ENCODE measurements around the gene ZSCAN5A. TPM values are rescaled to one million over a fixed set of nuclear protein-coding genes. Genes with fewer than 3 reads are reported as not detected.
"Not testable (repeated sequence)": the region's sequence is repeated elsewhere in the genome, so short reads cannot be mapped to it uniquely, and the experiment has no call there.

ZSCAN5A gene
- total RNA-seq, 2 experiments from 2014 or later: 6.2 to 6.7 TPM

DNA sequence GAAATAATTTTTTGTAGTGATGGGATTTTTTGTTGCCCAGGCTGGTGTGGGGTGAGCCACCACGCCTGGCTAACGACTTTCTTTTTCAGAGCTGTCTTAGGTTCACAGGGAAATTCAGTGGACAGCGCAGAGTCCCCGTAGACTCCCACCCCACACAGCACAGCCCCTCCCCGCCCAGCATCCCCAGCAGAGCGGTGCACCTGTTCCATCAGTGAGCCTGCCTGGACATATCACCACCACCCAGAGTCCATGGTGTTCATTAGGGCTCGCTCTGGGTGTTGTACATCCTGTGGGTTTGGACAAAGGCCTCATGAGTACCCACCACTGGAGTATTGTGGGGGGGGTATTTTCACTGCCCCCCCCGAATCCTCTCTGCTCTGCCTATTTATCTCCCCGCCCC lies 104.6 kb downstream of the ZSCAN5A start:
- H3K27ac Mint-ChIP-seq; POLR2A ChIA-PET; H3K9me3 Mint-ChIP-seq; H3K4me3 Mint-ChIP-seq; H3K36me3 Mint-ChIP-seq (ENCODE audit: low read depth); H3K4me1 Mint-ChIP-seq; H3K27me3 Mint-ChIP-seq; DNase-seq: not testable (repeated sequence)
- CTCF ChIA-PET: interaction anchor here (0.6 kb wide), 1 partner anchor 44 kb away, joined by 3 read pairs; no protein-coding TSS in a partner anchor

DNA sequence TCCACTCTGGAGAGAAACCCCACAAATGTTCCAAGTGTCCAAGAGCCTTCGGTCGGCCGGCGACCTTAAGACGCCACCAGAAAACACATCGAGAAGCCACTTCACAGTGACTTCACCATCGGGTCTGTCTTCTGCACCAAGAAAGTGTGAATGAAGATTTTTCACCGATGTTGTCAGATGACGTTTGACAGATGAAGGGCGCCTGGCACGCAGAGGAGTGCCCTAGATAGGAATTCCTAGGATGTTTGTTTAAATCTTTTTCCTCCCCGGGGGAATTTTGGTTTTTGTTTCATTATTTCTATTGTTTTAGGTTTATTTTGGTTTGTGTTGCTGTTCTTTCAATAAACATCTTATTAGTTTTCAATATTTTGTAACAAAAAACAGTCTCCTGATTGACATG lies 105.5 kb downstream of the ZSCAN5A start:
- no peak overlapping the region for H3K4me3 Mint-ChIP-seq
- no peaks in the 10 kb centered on the region for H3K4me1 Mint-ChIP-seq
- H3K36me3 Mint-ChIP-seq (ENCODE audit: low read depth): no peaks in the 10 kb centered on the region
- no peaks in the 10 kb centered on the region for H3K27me3 Mint-ChIP-seq
- no peak for DNase-seq
- ChIA-PET CTCF (no interaction called here), POLR2A (no interaction called here)
- no peaks in the 10 kb centered on the region for H3K9me3 Mint-ChIP-seq
- H3K27ac Mint-ChIP-seq: no peak overlapping the region

DNA sequence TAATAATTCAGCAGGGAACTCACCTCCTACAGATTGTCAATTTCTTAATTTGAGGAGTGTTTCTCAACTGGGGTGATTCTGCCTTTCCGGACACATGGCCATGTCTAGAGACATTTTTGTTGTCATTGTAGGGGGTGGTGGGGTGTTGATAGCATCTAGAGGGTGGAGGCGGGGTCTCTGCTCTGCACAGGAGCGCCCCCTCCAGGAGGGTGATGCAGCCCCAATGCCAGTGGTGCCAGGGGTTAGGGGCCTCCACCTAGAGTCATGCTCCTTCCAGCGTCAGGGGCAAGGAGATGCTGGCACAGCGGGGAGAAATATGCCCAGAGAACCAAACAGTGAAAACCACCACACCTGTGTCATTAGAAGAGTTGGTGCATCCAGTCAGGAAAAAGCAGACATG lies 107.1 kb downstream of the ZSCAN5A start:
- POLR2A ChIA-PET: not testable (repeated sequence)

DNA sequence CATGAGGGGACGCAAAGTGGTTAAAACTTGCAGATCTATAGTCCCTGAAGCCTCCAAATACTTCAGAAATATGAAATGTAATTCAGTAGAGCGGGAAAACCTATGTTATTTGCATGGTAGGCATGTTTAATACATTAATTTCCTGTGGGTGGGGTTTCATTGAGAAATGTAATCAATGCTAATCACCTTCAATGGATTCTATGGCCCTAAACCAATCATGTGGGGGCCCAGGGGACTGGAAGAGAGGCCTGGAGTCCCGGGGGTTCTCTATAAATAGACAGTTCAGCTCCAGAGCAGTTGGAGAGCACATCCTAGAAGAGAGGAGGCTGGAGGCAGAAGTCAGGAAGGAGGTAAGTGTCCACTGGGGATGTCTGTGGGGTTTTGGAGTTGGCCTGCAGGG lies 112.7 kb downstream of the ZSCAN5A start, which contains the start of gene ZSCAN5C:
ZSCAN5C (plus strand) TSS at position 301 of the 400 bp plus-strand sequence. CDS start 3,641 bp downstream, outside the sequence.
- H3K36me3 Mint-ChIP-seq (ENCODE audit: low read depth): no peaks in the 10 kb centered on the region
- POLR2A ChIA-PET: no interaction called here
- no peak within 1 kb of the TSS for H3K4me3 Mint-ChIP-seq
- H3K27ac Mint-ChIP-seq: no peak within 1 kb of the TSS
- DNase-seq: no peak
- no peaks in the 10 kb centered on the region for H3K4me1 Mint-ChIP-seq
- H3K27me3 Mint-ChIP-seq: no peaks in the 10 kb centered on the region
- no peaks in the 10 kb centered on the region for H3K9me3 Mint-ChIP-seq
- CTCF ChIA-PET: no interaction called here

More for the DNA sequence above, 107.1 kb downstream of the ZSCAN5A start:
- H3K4me3 Mint-ChIP-seq; H3K27me3 Mint-ChIP-seq; H3K36me3 Mint-ChIP-seq (ENCODE audit: low read depth); H3K27ac Mint-ChIP-seq; DNase-seq; H3K9me3 Mint-ChIP-seq; H3K4me1 Mint-ChIP-seq; CTCF ChIA-PET: not testable (repeated sequence)

DNA sequence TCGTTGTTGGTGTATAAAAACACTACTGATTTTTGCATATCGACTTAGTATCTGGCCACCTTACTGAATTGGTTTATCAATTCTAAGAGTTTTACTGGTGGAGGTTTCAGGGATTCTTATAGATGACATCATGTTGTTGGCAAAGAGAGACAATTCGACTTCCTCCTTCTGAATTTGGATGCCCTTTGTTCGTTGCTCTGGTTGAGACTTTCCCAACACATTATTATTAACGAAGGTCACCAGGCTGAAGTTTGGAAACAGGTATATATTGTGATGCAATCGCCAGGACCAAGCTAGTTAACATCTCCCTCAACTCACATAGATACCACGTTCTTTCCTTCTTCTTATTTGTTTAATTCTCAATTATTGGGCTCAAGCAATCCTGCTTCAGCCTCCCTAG lies 115.0 kb downstream of the ZSCAN5A start:
- ChIA-PET CTCF (interaction anchor here (1.0 kb wide), 1 partner anchor 133 kb away, joined by 3 read pairs; no protein-coding TSS in a partner anchor), POLR2A (no interaction called here)
- no peaks in the 10 kb centered on the region for H3K9me3 Mint-ChIP-seq
- no peaks in the 10 kb centered on the region for H3K4me1 Mint-ChIP-seq
- no peaks in the 10 kb centered on the region for H3K36me3 Mint-ChIP-seq (ENCODE audit: low read depth)
- no peak for DNase-seq
- no peak overlapping the region for H3K4me3 Mint-ChIP-seq
- H3K27me3 Mint-ChIP-seq: no peaks in the 10 kb centered on the region
- H3K27ac Mint-ChIP-seq: no peak overlapping the region

DNA sequence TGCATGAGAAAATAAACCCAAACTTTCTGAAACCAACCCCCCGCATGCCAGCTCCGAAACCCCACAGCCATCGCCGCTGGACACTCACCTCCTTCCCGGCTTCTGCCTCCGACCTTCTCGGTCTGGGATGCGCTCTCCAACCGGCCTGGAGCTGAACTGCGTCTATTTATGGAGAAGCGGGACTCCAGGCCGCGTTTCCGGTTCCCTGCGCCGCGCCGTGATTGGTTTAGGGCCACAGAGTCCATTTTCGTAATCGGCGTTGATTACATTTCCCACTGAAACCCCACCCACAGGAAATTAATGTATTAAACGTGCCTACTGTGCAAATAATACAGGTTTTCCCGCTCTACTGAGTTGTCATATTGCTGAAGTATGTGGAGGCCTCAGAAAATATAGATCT lies 117.0 kb downstream of the ZSCAN5A start, which contains the start of gene ZSCAN5B:
ZSCAN5B (minus strand) TSS at position 138 of the 400 bp plus-strand sequence. CDS start 4,731 bp downstream, outside the sequence.
- H3K36me3 Mint-ChIP-seq (ENCODE audit: low read depth); POLR2A ChIA-PET; H3K27me3 Mint-ChIP-seq; H3K9me3 Mint-ChIP-seq; DNase-seq; H3K4me1 Mint-ChIP-seq; H3K4me3 Mint-ChIP-seq; H3K27ac Mint-ChIP-seq: not testable (repeated sequence)
- CTCF ChIA-PET: interaction anchor here (0.6 kb wide), 1 partner anchor 131 kb away, joined by 4 read pairs; no protein-coding TSS in a partner anchor

DNA sequence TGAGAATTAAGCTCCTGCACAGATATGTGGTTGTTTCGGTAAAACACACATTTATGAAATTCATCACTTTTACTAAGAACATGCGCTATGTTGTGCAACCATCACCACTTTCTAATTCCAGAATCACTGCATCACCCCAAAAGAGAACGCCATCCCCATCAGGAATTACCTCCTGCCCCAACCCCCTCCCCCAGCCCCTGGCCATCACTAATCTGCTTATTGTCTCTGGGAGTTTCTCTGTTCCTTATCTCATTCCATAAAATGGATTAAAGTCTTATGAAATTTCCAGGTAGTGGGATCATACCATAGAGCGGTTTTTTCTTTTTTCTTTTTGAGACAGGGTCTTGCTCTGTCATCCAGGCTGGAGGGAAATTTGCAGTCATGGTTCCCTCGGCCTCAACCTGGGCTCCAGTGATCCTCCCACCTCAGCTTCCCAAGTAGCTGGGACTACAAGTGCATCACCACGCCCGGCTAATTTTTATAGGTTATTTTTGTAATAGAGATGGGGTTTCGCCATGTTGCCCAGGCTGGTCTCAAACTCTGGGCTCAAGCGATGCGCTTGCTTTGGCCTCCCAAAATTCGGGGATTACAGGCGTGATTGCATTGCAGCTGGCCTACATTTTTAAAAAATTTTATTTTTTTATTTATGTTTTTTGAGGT lies 120.5 kb downstream of the ZSCAN5A start:
- Mint-ChIP-seq H3K27me3 (no peaks in the 10 kb centered on the region), H3K9me3 (no peaks in the 10 kb centered on the region), H3K36me3 (ENCODE audit: low read depth) (no peaks in the 10 kb centered on the region), H3K4me1 (no peaks in the 10 kb centered on the region), H3K4me3 (no peak overlapping the region), H3K27ac (no peak overlapping the region)
- DNase-seq: no peak
- POLR2A ChIA-PET: no interaction called here
- CTCF ChIA-PET: interaction anchor here (1.5 kb wide), 1 partner anchor 59 kb away, joined by 4 read pairs; no protein-coding TSS in a partner anchor

DNA sequence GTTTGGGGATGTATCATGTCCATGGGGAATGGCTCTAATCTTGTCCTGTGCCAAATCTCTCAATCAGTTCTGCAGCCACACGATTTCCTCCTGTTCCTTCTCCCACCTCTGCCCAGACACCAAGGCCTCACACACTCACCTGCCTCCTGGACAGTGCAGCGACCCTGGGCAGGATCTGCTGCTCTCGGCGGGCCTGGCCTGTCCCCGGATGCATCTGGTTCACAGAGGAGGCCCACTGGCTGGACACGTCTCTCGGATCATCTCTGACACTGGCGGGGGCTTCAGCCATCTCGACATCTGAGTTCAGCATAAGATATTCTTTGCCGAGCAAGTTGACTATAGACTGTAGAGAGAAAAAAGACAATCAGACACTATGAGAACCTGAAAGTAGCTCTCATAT lies 122.9 kb downstream of the ZSCAN5A start:
- Mint-ChIP-seq H3K27me3 (no peaks in the 10 kb centered on the region), H3K9me3 (no peaks in the 10 kb centered on the region), H3K36me3 (ENCODE audit: low read depth) (no peaks in the 10 kb centered on the region), H3K4me1 (no peaks in the 10 kb centered on the region), H3K4me3 (no peak overlapping the region), H3K27ac (no peak overlapping the region)
- no peak for DNase-seq
- POLR2A ChIA-PET: no interaction called here
- CTCF ChIA-PET: no interaction called here

DNA sequence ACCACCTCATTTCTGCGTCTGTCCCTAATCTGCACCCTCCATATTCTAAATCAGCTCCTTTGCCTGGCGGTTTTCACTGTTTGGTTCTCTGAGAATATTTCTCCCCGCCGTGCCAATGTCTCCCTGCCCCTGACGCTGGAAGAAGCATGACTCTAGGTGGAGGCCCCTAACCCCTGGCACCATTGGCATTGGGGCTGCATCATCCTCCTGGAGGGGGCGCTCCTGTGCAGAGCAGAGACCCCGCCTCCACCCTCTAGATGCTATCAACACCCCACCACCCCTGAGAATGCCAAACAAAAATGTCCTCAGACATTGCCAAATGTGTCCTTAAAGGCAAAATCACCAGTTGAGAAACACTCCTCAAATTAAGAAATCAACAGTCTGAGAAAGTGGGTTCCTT lies 123.5 kb downstream of the ZSCAN5A start:
- Mint-ChIP-seq H3K27ac (no peak overlapping the region), H3K9me3 (no peaks in the 10 kb centered on the region), H3K4me1 (no peaks in the 10 kb centered on the region), H3K27me3 (no peaks in the 10 kb centered on the region), H3K4me3 (no peak overlapping the region), H3K36me3 (ENCODE audit: low read depth) (no peaks in the 10 kb centered on the region)
- POLR2A ChIA-PET: no interaction called here
- CTCF ChIA-PET: no interaction called here
- no peak for DNase-seq

DNA sequence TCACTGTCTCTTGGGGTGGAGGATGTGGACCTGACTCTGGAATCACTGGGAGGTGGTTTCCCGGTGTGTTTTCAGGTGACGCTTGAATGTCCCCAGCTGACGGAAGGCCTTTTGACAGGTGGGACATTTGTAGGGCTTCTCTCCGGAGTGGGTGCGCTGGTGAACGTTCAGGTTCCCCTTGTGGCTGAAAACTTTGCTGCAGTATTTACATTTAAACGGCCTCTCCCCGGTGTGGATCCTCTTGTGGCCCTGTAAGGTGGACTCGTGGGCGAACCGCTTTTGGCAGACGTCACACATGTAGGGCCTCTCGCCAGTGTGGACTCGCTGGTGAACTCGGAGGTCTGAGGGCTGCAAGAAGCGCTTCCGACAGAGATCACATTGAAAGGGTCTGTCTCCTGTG lies 124.9 kb downstream of the ZSCAN5A start:
- Mint-ChIP-seq H3K4me1 (peaks cover 6% of the 10 kb centered on the region), H3K4me3 (no peak overlapping the region), H3K9me3 (no peaks in the 10 kb centered on the region), H3K27ac (no peak overlapping the region), H3K36me3 (ENCODE audit: low read depth) (no peaks in the 10 kb centered on the region), H3K27me3 (no peaks in the 10 kb centered on the region)
- POLR2A ChIA-PET: no interaction called here
- no peak for DNase-seq
- CTCF ChIA-PET: no interaction called here

DNA sequence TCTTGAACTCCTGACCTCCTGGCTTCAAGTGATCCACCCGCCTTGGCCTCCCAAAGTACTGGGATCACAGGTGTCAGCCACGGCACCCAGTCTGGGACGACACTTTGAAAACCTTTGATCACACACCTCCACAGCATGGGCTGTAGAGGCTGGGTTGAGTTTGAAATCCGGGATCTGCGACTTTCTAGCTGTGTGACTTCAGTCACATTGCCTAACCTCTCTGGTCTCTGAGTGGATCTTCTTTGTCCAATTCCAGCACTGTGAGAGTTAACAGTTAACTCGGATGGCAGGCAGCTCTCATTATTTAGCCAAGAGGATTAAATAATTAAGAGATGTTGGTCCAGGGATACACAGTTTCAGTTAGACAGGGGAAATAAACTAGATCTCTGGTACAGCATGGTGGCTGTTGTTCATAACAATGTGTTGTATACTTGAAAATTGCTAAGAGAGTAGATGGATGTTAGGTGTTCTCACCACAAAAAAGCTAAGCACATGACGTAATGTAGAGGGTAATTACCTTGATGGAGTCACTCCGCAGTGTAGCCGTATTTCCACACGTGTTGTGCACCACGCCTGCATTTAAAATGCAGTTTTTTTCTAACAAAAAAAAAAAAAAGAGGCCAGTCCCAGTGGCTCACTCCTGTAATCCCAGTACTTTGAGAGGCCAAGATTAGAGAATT lies 136.9 kb downstream of the ZSCAN5A start:
- Mint-ChIP-seq H3K27me3 (no peaks in the 10 kb centered on the region), H3K27ac (no peak overlapping the region), H3K4me3 (no peak overlapping the region), H3K4me1 (no peaks in the 10 kb centered on the region), H3K9me3 (no peaks in the 10 kb centered on the region), H3K36me3 (ENCODE audit: low read depth) (no peaks in the 10 kb centered on the region)
- DNase-seq: no peak
- ChIA-PET POLR2A (interaction anchor here (0.6 to 1.2 kb wide), 2 partner anchors 54 to 57 kb away, joined by 3 read pairs; partner anchors contain the start of gene ZNF787), CTCF (interaction anchor here (0.6 to 0.7 kb wide), 2 partner anchors 112 to 749 kb away, joined by 3 to 4 read pairs; no protein-coding TSS in a partner anchor)

DNA sequence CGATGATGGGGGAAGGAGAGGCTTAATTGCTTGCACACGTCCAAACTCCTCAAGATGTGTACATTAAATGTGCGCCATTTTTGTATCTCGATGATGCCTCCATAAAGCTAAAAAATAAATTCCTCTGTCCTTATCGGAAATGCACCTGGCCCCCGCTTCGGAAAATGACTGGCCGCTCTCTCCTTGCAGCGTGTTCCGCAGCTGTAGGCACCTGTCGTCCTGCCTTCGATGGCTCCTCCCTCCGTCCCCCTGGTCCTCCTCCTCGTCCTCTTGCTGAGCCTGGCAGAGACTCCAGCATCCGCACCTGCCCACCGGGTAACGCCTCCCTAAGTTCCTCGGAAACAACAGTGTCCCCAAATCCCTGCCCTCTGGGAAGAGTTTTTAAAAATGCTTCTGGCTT lies 137.8 kb downstream of the ZSCAN5A start:
- Mint-ChIP-seq H3K4me3 (no peak overlapping the region), H3K27ac (no peak overlapping the region), H3K9me3 (no peaks in the 10 kb centered on the region), H3K36me3 (ENCODE audit: low read depth) (no peaks in the 10 kb centered on the region), H3K4me1 (peaks cover under 1% of the 10 kb centered on the region), H3K27me3 (no peaks in the 10 kb centered on the region)
- POLR2A ChIA-PET: no interaction called here
- CTCF ChIA-PET: interaction anchor here (0.7 kb wide), 1 partner anchor 111 kb away, joined by 3 read pairs; no protein-coding TSS in a partner anchor
- no peak for DNase-seq

DNA sequence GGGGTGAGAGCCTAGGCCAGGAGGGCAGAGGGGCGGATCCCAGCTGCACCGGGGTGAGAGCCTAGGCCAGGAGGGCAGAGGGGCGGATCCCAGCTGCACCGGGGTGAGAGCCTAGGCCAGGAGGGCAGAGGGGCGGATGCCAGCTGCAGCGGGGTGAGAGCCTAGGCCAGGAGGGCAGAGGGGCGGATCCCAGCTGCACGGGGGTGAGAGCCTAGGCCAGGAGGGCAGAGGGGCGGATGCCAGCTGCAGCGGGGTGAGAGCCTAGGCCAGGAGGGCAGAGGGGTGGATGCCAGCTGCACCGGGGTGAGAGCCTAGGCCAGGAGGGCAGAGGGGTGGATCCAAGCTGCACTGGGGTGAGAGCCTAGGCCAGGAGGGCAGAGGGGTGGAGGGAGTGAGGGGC lies 138.3 kb downstream of the ZSCAN5A start:
- H3K36me3 Mint-ChIP-seq (ENCODE audit: low read depth); H3K27me3 Mint-ChIP-seq; POLR2A ChIA-PET; H3K27ac Mint-ChIP-seq; H3K4me3 Mint-ChIP-seq; H3K4me1 Mint-ChIP-seq; DNase-seq; H3K9me3 Mint-ChIP-seq: not testable (repeated sequence)
- CTCF ChIA-PET: interaction anchor here (0.7 kb wide), 1 partner anchor 110 kb away, joined by 3 read pairs; no protein-coding TSS in a partner anchor
